T follicular helper cell (primary cell): Measurements from ENCODE around the gene EEF1A2.

Experiments used
- DNase-seq: peaks from one replicate; pipeline ENCODE4 v3.0.0-alpha.2; 2020; ENCODE audit warnings: low read depth

The EEF1A2 gene

DNA sequence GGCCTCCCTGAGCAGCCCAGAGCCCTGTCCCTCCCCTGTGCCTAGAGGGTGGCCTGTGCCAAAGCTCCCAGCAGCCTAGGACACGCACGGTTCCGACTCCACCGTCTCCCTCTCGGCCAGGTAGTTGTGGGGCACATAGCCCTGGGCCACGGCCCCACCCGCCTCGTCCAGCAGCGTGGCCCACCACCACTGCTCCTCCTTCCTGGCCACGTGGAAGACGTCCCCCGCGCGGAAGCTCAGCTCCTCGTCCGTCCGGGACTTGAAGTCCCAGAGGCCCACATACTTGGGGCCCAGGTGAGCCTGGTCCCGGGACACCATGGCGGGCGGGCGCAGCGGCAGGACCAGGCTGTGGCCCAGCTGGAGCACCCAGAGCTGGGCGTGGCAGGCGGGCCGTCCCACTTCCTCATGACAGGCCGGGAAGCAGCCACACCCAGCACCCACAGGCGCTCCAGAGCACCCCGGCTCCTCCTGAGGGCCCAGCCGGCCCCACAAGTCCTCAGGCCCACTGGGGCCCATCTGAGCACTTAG is 38.2 kb upstream of the EEF1A2 start, which contains the start of gene PTK6:
Gene PTK6, minus strand, starts transcription at position 380 of the 528 bp plus-strand sequence. Its CDS starts 62 bp downstream, at position 318.
- DNase-seq, result no peak

DNA sequence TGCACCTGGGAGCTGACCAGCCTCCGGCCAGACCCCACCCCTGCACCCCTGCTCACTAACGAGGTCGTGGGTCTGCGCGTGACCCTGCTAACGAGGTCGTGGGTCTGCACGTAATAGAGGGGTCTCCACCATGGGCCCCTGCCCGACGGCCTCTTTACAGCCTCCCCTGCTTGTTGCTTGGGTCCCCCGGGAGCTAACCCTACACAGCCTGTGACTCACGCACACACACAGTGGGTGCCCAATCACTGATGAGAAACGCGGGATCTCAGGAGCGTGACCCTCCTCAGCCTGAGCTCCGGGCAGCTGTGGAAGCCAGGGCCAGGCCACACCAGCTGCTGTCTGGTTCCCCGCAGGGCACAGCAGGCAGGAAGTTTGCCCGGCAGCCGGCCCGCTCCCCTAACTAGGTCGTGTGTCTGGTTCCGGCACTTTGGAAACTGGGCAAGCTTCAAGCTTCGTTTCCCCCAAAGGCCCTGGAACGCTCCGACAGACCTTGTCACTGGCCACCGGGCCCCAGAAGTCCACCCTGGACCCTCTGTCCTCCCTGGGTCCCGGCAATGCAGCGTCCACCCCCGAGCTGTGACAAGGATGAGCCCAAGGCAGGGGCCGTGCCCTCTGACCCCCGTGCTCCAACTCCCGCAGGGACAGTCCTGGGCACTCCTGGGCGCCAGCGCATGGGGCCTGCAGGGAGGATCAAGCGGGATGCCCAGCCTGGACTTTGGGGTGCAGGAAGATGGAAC is 37.5 kb upstream of the EEF1A2 start:
- no peak for DNase-seq

DNA sequence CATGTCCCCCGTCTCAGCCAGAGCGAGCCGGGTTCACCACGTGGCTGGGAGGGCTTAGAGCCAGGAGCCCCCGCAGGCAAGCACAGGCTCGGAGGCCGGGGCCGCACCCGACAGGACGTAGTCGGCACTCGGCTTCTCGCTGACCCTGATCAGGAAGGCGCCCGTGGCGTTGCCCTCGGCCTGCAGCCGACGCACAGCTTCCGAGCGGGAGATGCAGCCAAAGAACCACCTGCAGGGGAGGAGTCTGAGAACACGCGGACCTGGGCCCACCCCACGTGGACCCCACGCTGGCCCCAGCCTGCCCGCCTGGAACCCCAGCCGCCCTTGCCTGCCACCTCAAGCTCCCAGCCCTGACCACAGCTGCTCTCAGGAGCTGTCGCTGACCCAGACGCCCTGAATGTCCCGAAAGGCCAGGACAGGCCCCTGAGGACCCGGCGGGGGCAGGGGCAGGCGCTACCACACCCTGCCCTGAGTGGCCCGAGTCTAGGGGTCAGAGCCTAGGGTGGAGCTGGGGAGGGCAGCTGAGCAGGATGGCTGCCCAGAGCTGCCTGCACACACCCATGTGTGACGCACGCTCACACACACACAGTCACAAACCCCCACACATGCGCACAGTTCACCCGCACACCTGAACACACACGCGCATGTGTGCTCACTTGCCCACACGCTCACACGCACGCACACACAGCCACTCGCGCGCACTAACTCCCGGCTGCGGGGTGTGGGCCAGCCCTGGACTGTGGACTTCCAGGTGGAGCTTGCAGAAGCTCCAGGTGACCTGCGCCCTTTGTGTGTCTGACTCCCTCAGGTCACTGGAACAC is 36.2 kb upstream of the EEF1A2 start:
- no peak for DNase-seq

DNA sequence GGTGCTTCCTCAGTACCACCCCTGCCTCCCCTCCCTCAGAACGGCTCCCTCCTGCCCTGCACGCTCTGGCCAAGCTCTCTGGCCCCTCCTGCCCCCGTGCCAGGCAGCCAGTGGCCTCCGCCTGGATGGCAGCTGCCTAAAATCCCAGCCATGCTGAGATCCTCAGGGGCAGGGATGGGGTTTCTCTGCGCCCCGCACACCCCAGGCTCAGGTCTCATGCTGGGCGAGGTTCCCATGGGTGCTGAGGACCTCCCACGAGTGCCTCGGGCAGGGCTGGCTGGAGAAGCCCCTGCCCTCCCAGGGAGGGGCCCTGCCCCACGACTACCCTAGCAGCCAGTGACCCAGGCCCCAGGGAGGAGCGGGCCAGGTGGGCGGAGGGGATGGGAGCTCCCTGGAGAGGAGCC is 35.5 kb upstream of the EEF1A2 start:
- DNase-seq, result no peak

DNA sequence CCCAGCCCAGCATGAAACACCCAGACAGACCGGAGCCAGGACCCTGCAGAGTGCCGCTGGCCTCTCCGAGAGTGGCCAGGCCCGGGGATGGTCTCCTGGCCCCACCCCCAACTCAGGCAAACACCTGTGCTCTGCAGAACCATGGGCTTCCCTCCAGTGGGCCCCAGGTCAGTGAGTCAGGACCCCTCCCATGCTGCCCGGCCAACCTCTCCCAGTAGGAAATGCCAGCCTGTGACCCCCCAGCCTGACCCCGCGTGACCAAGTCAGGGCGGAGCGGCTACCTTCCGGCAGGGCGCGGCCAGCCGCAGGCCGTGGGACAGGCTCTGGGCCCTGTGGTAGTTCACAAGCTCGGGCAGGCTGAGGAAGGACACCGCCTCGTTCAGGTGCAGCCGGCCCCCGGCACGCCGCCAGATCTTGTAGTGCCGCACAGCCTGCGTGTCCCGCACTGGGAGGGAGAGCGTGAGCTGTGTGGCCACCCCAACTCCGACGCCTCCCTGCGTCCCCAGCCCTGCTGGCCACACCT is 35.0 kb upstream of the EEF1A2 start:
- no peak for DNase-seq

DNA sequence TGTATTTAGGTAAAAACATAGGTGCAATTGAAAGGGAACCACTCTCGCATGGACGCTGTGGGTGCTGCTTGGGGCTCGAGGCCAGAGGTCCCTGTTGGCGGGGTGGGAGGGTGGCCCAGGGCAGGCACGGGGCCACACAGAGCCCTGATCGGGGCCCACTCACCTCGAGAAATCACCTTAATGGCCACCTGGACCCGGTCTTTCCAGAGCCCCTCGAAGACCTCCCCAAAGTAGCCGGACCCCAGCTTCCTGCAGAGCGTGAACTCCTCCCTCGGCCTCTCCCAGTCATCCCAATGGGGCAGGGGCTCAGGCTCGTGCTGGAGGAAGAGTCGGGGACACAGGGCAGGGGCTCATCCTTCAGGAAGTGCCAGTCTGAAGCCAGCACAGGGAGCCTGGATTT is 34.5 kb upstream of the EEF1A2 start:
- DNase-seq, result no peak

DNA sequence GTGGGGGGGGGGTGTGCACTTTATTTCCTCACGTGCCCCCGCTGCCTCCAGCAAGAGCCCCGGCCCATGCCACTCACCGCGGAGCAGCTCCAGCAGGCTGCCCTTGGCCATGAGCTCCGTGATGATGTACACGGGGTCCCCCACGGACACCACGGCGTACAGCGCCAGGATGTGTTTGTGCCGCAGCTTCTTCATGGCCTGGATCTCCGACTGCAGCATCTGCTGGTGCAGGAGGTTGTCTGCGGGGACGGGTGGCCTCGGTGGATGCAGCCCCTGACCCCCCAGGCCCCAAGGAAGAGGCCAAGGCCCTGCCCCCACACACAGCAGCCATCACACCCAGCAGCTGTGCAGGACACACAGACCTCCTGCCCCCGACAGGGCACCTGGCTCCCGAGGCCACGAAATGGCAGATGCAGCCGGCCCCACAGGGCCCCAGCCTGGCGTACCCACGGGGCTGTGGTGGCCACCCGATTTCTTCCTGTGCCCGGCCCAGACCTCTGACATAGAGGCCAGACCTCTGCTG is 33.6 kb upstream of the EEF1A2 start:
- no peak for DNase-seq

DNA sequence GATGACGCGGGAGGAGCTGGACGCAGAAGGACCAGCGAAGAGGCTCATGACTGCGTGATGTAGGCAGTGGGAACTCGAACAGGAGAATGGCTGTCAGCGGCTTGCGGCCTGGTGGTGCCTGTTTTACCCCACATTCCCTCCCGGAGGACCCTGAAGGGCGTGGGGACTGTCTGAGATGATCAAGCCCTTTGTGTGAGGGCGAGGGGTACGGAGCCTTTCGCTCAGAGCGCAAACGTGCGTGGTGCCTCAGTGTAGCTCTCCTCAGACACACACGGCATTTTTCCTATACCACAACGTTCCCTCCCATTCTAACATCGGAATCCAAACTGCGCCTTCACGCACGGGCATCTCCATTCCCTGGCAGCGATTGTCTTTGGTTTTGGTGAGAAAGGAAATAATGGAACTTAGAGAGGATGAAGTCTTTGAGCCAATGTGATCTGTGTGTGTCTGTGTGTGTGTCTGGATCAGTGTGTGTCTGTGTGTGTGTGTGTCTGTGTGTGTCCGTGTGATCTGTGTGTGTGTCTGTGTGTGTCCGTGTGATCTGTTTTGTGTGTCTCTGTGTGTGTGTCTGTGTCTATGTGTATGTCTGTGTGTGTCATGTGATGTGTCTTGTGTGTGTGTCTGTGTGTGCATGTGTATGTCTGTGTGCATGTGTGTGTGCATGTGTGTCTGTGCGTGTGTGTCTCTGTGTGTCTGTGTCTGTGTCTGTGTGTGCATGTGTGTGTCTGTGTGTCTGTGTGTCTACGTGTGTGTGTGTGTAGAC is 33.0 kb upstream of the EEF1A2 start:
- no peak for DNase-seq

DNA sequence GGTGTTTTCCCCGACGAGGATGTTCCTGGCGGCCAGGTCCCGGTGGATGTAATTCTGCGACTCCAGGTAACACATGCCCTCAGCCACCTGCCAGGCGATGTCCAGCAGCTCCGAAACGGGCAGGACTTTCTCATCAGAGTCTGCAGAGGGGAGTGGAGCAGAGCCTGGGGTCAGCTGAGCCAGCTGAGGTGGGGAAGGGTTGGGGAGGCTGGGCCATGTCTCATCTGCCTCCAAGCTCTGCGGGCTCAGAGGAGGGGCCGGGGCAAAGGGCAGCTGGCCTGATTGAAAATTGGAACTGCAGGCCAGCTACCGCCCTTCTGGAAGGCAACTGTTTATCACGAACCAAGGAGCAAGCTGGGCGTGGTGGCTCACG is 31.9 kb upstream of the EEF1A2 start:
- no peak for DNase-seq

DNA sequence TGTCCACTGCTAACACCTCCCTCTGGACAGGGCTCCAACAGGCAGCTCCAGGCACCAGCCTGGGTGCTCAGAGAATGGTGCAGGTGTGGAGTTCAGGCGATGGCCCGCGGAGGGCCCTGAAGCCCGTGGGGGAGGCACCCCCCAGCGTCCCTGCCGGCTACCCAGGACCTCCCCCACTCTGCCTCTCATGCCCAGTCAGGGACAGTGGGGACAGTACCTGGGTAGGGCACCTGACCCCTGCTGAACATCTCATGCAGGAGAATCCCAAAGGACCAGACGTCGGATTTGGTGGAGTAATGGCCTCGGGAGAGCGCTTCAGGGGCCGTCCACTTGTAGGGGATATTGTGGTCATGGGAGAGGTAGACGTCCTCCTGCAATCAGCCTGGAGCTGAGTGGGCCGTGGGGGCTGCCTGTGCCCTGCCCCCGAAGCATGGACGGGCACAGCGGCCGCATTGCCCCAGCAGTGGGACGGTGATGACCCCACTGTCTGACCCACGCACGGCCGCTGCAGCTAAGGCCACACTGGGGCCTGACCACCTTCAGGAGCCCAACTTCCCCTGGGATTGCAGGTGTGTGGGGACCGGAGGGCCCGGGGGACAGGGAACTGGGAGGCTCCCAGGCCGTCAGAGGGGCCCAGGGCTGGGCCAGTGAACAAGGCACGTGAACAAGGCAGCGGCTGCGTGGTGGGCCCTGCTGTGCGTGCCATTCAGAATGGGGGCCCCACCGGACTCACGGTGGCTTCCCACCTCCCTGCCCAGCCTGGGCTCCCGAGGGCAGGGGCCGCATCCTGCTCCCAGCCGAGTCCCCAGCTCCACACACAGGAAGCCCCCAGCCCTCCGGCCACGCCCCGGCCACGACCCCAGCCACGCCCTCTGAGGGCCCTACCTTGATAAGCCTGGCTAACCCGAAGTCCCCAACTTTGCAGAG is 31.2 kb upstream of the EEF1A2 start:
- no peak for DNase-seq

DNA sequence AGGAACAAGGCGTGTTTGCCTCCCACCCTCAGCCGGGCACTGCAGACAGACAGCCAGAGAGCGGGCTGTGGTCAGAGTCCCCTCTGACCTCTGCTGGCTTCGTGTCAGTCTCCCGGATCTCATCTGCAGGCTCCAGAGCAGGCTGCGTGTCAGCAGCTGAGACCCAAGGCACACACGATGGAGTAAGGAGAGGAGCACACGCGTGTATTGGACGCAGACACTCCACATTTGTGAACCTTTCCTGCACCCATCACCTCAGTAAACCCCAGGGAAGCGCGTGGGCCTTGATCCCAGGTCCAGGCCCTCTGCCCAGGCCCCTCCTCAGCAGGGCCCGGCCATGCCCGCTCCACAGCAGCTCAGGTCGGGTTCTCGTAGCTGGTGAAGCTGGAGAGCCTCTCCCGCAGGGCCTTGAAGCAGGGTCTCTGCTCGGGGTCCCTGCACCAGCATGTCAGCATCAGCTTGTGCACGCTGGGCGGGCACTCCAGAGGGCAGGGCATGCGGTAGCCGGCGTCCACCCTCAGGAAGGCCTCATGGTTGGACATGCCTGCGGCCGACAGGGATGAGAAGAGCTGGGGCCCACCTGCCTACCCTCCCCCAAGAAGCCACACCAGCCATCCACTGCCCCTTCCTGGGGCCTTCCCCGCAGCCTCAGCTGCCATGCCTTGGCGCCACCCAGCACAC is 30.4 kb upstream of the EEF1A2 start:
- DNase-seq, result no peak

DNA sequence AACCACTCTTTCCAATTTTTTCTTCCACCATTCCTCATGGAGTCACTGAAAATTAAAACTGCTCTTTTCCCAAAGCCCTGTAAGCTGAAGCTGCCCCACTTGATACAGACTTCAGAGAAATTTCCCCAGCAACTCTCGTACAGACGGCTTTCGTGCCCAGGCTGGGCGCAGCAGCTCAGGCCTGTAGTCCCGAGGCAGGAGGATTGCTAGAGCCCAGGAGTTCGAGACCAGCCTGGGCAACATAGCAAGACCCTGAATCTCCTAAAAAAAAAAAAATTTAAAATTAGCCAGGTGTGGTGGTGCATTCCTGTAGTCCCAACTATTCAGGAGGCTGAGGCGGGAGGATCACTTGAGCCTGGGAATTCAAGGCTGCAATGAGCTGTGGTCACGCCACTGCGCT is 28.3 kb upstream of the EEF1A2 start:
- no peak for DNase-seq

DNA sequence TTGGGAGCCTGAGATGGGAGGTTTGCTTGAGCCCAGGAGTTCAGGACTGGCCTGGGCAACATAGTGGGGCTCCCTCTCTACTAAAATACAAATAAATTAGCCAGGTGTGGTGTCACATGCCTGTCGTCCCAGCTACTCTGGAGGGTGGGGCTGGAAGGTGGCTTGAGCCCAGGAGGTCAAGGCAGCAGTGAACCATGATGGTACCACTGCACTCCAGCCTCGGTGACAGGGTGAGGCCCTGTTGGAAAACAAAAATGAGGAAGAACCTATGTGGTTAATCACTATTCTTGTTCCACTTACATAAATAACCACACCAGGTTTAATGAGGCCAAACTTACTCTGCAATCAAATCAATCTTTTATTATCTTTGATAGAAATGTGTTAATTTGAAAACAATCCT is 27.1 kb upstream of the EEF1A2 start:
- DNase-seq, result no peak

DNA sequence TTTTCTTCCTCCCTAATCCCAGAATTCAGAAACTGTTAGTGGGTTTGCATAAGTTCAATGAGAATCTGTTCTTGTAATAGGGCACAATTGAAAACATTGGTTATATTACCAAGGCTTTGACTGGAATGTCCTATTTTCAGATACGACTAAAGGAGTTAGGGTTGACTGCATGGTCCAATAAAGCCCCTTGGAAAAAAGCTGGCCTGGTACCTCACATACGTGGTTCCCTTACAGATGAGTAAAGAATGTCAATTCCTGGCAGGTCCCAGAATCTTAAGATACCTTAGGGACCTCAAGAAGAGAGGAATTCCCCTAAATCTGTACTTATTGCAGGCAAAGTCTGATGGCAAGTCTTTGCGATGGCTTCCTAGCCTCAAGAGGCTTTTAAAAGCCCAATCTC is 26.3 kb upstream of the EEF1A2 start:
- no peak for DNase-seq

DNA sequence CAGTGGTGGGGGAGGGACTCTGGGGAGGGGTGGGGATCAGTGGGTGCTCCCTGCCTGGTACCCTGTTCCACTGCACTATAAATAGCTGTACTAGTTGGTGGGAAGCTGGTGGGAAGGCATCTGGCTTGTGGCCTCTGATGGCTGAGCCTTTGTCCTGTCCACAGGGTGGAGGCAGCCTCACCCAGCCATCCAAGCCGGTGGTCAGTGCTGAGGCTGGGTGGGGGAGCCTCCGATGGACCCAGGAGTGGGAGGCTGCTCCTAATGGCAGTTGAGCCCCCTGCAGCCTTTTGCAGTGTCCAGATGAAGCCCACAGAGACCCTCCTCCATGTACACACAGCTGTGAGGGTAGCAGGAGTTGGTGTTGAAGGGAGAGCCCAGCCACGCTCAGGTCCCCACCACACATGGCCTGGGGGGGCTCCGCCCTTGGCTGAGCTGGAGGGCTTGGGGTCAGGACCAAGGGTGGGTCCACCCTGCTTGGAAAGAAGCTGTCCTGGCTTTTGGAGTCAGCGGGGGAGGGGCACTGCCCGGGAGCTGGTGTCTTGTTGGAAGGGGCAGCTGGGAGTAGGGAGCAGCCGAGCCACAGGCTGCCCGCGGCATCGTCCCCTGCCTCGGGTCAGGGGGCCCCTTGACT is 24.2 kb upstream of the EEF1A2 start:
- DNase-seq, result no peak

DNA sequence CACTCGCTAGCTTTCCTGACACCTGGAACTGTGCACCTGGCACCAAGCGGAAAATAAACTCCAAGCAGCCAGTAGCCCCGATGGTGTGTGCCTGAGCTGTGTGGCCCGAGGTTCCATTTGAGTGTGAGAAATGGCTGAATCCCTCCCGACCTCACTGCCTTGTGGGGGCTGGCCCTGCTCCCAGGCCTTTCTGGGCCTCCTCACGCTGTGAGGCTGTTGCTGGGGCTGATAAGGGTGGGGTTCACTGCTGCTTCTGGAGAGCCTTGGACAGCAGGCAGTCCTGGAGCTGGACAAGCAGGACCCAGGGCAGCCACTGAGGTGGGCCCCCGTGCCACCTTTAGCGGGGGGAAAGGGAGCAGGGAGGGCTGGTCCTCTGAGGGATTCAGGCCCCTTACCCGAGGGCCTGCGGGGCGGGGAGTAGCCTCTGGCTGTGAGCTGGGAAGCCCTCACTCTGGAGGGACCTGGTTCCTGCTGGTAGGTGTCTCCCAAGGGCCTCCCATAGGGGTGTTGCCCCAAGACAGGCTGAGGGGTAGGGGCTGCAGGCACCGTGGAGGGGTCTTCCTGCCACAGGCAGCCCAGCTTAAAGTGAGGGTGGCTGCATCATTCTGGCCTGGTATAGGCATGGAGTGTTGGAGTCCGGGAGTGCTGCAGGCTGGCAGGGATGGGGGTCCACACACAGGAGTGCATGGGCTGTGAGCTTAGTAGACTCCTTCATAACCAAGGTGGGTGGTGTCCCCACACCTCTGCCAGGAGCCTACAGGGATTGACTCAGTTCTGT is 23.4 kb upstream of the EEF1A2 start:
- DNase-seq, result no peak

DNA sequence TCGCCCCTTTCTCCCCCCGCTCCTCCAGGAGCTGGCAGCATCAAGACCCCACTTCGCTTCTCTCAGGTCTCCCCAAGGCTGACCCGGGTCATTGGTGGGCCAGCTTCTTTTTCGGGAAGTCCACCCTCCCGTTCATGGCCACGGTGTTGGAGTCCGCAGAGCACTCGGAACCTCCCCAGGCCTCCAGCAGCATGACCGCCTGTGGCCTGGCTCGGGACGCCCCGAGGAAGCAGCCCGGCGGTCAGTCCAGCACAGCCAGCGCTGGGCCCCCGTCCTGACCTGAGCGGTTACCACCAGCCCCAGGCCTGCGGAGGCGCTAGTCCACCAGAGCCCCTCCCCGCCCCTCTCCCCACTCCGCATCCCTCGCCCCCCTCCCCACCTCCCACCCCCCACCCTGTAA is 22.7 kb upstream of the EEF1A2 start:
- DNase-seq, result no peak

DNA sequence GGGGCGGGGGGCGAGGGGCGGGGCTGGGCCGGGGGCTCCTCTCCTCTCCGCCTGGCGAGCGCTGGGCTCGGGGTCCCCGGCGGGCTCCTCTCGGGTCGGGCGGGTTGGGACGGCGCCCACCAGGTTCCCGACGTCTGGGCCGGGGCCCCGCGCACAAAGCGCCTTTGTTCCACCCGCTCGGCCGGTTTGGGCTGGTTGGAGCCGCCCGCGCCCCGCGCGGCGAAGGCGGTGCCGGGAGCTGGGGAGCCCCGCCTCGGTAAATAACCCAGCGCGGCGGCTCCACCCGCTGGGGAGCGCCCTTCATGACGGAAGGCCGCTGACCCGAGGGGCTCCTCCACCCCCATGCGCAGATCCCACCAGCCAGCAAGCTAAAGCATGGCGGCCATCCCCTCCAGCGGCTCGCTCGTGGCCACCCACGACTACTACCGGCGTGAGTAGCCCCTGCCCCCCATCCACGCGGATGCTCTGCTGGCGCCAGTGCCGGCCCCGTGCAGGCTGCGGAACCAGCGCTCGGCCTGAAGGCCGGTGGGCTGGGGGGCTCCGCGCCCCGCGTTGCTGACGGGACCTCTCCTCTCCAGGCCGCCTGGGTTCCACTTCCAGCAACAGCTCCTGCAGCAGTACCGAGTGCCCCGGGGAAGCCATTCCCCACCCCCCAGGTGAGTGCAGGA is 22.2 kb upstream of the EEF1A2 start:
- DNase-seq, result peak; percentile 67
